ENCODE results near the gene MRPS26.
"Not testable (repeated sequence)": the region's sequence is repeated elsewhere in the genome, so short reads cannot be mapped to it uniquely, and the experiment has no call there.

DNA sequence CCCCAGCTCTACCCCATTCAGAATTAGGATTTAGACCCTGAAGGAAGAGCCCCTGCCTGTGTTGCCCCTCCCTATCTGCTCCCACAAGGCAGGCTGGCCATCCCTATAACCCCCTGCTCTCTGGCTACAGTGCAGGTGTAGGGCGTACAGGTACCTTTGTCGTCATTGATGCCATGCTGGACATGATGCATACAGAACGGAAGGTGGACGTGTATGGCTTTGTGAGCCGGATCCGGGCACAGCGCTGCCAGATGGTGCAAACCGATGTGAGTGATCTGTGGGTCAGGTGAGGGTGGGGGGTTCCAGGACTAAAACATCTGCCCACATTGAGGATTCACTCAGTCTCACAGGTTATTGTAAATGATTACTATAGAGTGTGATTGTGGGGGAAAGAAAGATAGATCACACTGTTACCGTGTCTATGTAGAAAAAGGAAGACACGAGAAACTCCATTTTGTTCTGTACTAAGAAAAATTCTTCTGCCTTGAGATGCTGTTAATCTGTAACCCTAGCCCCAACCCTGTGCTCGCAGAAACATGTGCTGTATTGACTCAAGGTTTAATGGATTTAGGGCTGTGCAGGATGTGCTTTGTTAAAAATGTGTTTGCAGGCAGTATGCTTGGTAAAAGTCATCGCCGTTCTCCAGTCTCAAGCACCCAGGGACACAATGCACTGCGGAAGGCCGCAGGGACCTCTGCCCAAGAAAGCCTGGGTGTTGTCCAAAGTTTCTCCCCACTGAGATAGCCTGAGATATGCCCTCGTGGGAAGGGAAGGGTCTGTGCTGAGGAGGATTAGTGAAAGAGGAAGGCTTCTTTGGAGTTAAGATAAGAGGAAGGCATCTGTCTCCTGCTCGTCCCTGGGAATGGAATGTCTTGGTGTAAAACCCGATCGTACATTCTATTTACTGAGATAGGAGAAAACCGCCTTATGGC is 23.0 kb upstream of the MRPS26 start:
- TF ChIP-seq, protein P1, sequence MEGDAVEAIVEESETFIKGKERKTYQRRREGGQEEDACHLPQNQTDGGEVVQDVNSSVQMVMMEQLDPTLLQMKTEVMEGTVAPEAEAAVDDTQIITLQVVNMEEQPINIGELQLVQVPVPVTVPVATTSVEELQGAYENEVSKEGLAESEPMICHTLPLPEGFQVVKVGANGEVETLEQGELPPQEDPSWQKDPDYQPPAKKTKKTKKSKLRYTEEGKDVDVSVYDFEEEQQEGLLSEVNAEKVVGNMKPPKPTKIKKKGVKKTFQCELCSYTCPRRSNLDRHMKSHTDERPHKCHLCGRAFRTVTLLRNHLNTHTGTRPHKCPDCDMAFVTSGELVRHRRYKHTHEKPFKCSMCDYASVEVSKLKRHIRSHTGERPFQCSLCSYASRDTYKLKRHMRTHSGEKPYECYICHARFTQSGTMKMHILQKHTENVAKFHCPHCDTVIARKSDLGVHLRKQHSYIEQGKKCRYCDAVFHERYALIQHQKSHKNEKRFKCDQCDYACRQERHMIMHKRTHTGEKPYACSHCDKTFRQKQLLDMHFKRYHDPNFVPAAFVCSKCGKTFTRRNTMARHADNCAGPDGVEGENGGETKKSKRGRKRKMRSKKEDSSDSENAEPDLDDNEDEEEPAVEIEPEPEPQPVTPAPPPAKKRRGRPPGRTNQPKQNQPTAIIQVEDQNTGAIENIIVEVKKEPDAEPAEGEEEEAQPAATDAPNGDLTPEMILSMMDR (IDR thresholded peaks at IDR 0.05; ENCODE audit: poor library complexity), result not testable (repeated sequence)
- TF ChIP-seq EZH2 (IDR thresholded peaks at IDR 0.05; ENCODE audit: borderline replicate concordance); EZH2phosphoT487 (IDR thresholded peaks at IDR 0.05; ENCODE audit: low read depth, severe bottlenecking, unreplicated experiment): not testable (repeated sequence)

Data from hepatocyte (in vitro differentiated cells).